ENCODE measurements around the gene IL17F. TPM values are rescaled to one million over a fixed set of nuclear protein-coding genes. Genes with fewer than 3 reads are reported as not detected.

IL17F gene
- total RNA-seq, 4 donors from 2014 or later: 1.4 TPM; not detected in 3

DNA sequence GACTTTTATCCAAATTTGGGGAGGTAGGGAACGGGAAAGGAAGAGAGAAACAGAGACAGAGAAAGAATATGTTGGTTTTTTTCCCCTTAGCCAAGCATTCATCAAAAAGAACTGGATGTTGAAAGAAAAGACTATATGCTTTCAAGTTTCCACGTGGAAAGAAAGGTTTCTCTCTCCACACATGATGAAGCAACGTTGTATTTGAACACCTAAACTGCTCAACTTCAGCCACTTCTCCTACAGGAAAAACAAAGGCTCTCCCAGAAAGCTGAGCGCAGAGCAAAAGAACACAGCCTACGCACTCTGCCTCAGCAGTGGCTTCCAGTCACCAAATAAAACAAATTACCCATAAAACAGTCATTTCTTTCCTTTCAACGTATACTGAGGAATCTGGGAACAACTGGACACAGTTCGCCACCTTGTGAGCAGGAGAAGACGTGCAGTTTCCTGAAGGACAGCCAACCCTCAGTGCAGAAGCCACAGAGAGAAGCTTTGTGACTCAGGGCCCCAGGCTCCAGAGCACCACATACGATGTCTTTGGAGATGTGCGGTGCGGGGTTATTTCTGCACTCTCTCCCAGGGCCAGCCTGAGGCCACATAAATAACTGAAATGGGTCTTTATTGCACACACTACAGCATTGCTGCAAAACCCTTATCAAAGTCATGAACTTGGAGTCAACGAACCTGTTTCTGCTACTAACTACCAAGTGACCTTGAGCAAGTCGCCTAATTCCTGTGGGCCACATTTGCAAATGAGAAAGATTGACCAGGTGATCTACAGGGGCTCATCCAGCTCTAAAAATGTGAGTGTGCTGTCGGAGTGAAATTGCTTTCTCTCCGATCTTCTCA lies 10.1 kb downstream of the IL17F start:
- Histone ChIP-seq H3K27ac (no peak overlapping the region), H3K9me3 (no peaks in the 10 kb centered on the region), H3K27me3 (peaks cover 0 to 20% (median 0%) of the 10 kb centered on the region in 4 donors), H3K4me1 (no peaks in the 10 kb centered on the region), H3K36me3 (no peaks in the 10 kb centered on the region), H3K4me3 (no peak overlapping the region)
- intact Hi-C loops (cut with DNase I): no loop called here
- no peak for DNase-seq
- TF ChIP-seq POLR2A (IDR thresholded peaks at IDR 0.05): no peak
- TF ChIP-seq, protein P1, sequence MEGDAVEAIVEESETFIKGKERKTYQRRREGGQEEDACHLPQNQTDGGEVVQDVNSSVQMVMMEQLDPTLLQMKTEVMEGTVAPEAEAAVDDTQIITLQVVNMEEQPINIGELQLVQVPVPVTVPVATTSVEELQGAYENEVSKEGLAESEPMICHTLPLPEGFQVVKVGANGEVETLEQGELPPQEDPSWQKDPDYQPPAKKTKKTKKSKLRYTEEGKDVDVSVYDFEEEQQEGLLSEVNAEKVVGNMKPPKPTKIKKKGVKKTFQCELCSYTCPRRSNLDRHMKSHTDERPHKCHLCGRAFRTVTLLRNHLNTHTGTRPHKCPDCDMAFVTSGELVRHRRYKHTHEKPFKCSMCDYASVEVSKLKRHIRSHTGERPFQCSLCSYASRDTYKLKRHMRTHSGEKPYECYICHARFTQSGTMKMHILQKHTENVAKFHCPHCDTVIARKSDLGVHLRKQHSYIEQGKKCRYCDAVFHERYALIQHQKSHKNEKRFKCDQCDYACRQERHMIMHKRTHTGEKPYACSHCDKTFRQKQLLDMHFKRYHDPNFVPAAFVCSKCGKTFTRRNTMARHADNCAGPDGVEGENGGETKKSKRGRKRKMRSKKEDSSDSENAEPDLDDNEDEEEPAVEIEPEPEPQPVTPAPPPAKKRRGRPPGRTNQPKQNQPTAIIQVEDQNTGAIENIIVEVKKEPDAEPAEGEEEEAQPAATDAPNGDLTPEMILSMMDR (IDR thresholded peaks at IDR 0.05): peak in 4 of 6 experiments; percentile 28 to 47 (median 31)
- WGBS, 2 donors: 46% methylated on average over 15 of the region's 15 CpGs

- intact Hi-C loops (cut with DNase I): no loop called here
- 59 to 60% methylated on average over 4 of the region's 4 CpGs for WGBS, 2 donors
- Histone ChIP-seq H3K36me3 (no peaks in the 10 kb centered on the region), H3K4me3 (no peak overlapping the region), H3K9me3 (no peaks in the 10 kb centered on the region), H3K4me1 (no peaks in the 10 kb centered on the region), H3K27me3 (peaks cover 0 to 19% (median 0%) of the 10 kb centered on the region in 4 donors), H3K27ac (no peak overlapping the region)
- no peak for DNase-seq
- no peak for TF ChIP-seq POLR2A (IDR thresholded peaks at IDR 0.05)
- TF ChIP-seq, protein P1 (IDR thresholded peaks at IDR 0.05): no peak
These were observed 11.3 kb downstream of the IL17F start for GRCh38 chr6:52233005-52233404.

DNA sequence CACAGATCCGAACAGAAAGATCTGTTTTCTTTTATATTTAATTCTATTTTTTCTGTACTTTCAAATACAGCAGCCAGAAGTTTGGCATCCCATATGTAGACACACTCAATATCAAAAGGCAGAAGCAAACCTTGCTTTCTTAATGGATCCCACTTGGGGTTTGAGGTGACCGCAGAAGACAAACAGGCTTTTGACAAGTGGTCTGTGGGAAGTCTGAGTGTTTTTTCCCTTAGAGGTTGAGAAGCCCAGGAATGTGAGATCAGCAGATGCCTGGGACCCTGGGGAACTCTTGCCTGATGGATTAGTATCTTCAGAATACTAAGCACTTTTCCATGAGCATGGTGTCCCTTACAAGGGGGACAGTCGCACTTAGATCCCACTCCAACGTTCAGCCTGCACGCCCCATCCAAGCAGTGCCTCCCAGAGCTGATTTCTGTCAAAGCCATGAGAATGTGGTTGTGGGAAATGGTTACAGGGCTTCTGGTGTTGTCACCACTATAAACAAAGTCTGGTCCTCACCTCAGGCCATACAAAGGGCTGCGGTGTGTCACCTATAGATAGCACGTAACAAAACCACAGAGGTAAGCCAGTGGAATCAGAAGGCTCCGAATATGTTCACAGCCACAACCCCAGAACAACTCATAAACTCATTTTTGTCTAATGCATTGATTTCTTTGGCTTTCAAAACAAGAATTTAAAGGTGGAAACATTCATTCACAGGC lies 12.7 kb downstream of the IL17F start:
- Histone ChIP-seq H3K36me3 (no peaks in the 10 kb centered on the region), H3K9me3 (no peaks in the 10 kb centered on the region), H3K27ac (no peak overlapping the region), H3K27me3 (peaks cover 0 to 6% (median 0%) of the 10 kb centered on the region in 4 donors), H3K4me3 (no peak overlapping the region), H3K4me1 (no peaks in the 10 kb centered on the region)
- TF ChIP-seq, protein P1 (IDR thresholded peaks at IDR 0.05): no peak
- no peak for TF ChIP-seq POLR2A (IDR thresholded peaks at IDR 0.05)
- no peak for DNase-seq
- WGBS, 2 donors: 74 to 75% methylated on average over 7 to 8 of the region's 8 CpGs
- intact Hi-C loops (cut with DNase I): no loop called here

DNA sequence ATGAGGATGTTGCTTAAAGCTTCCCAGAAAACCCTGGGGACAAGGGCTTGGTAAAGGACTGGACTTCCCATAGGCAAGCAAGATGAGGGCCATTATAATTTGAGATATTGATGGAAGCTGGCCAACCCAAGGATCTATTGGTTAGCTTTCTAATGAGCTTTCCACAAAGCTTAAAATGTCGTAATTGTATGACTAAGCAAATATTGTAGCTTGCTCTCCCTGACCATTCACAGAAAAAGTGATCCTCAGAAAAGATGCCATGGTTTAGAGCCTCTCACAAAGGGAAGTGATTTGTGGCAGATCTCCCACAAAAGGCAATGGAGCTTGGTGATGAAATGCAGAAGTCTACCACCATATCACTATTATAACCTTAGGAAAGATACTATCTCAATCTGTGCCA lies 13.6 kb downstream of the IL17F start:
- DNase-seq: no peak
- no peak overlapping the region for H3K27ac ChIP-seq
- 39 to 56% methylated on average over 1 of the region's 1 CpG for WGBS, 2 donors
- no peak for TF ChIP-seq POLR2A (IDR thresholded peaks at IDR 0.05)
- TF ChIP-seq, protein P1 (IDR thresholded peaks at IDR 0.05): no peak
- H3K9me3 ChIP-seq: no peaks in the 10 kb centered on the region
- no peaks in the 10 kb centered on the region for H3K36me3 ChIP-seq
- peaks cover 0 to 6% (median 0%) of the 10 kb centered on the region in 4 donors for H3K27me3 ChIP-seq
- H3K4me1 ChIP-seq: no peaks in the 10 kb centered on the region
- intact Hi-C loops (cut with DNase I): no loop called here
- no peak overlapping the region for H3K4me3 ChIP-seq

DNA sequence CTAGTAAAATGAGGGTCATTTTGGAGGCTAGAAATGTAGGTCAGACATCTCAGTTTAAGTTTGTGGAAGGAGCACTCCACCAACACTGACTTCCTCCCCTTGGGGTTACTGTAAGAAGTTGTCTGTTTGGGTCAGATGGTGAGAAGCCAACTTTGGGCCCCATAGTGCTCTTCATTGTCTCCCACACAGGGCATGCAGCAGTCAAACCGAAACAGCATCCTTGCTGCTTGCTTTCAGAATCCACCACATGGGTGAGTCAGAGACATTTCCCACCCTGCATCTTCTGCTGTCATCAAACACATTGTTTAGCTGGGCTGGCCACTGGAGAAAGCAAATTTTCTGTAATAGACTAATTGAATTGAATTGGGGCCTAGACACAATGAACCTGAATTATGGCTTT lies 16.8 kb downstream of the IL17F start:
- Histone ChIP-seq H3K4me1 (no peaks in the 10 kb centered on the region), H3K27me3 (no peaks in the 10 kb centered on the region), H3K9me3 (no peaks in the 10 kb centered on the region), H3K27ac (no peak overlapping the region), H3K36me3 (no peaks in the 10 kb centered on the region), H3K4me3 (no peak overlapping the region)
- 83 to 86% methylated on average over 1 of the region's 1 CpG for WGBS, 2 donors
- intact Hi-C loops (cut with DNase I): no loop called here
- no peak for TF ChIP-seq POLR2A (IDR thresholded peaks at IDR 0.05)
- TF ChIP-seq, protein P1 (IDR thresholded peaks at IDR 0.05): no peak
- no peak for DNase-seq

Data from esophagus squamous epithelium (tissue), 5 donors.